Tibial nerve (tissue), 3 donors: ENCODE results near the gene FBXW11.

Experiments
- CTCF ChIP-seq, 5 experiments: fragments of 200-600 bp in 3 of 5; fragments of 450-650 bp in 2 of 5; sonication (generic) in 3 of 5; IDR thresholded peaks; one replicate each; pipeline ENCODE4 v1.5.1; 2016 to 2019; ENCODE audit warnings: antibody characterized with exemption in 5 of 5, mild to moderate bottlenecking in 3 of 5, moderate library complexity in 2 of 5
- POLR2A ChIP-seq, 2 donors: fragments of 450-650 bp; IDR thresholded peaks; one replicate each; pipeline ENCODE4 v1.6.1; 2017; ENCODE audit warnings: antibody characterized with exemption in 2 of 2, mild to moderate bottlenecking in 2 of 2, moderate library complexity in 2 of 2

GRCh38 chr5:171845040-171845630 lies 161.3 kb downstream of the FBXW11 start:
- TF ChIP-seq CTCF (IDR thresholded peaks at IDR 0.05): no peak
- no peak for TF ChIP-seq POLR2A (IDR thresholded peaks at IDR 0.05)
